CD4-positive, alpha-beta T cell treated with Interferon alpha-2 for 1 hour (primary cell): ENCODE data around the gene LHPP.

Experiments
- DNase-seq, 2 donors: peaks; one replicate each; pipeline ENCODE4 v3.0.0-alpha.2; 2020 to 2022

Gene LHPP

GRCh38 chr10:124630551-124630950 lies 168.9 kb downstream of the LHPP start:
- no peak for DNase-seq

DNA sequence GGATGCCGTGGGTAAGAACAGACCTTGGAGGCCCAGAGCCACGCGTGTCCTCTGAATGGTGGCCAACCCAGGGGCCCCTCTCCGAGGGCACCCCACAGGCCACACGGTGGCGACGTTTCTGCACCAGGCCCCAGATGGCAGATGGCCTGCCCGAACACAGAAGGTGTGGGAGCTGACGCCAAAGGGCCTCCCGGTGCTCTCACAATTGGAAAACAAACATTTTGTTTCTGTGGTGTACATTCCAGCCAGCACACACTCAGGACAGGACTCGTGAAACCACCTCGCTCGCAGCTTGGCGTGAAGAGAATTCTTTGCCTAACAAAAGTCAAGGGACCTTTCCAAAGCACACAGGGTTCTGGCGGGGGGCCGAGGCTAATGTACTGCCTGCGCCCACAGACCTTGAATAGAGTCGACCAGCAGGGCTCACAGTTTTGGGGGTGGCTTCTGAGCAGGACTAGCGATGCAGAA lies 170.5 kb downstream of the LHPP start:
- DNase-seq, result peak; percentile 41 to 46

GRCh38 chr10:124632566-124632965 lies 170.9 kb downstream of the LHPP start:
- no peak for DNase-seq

DNA sequence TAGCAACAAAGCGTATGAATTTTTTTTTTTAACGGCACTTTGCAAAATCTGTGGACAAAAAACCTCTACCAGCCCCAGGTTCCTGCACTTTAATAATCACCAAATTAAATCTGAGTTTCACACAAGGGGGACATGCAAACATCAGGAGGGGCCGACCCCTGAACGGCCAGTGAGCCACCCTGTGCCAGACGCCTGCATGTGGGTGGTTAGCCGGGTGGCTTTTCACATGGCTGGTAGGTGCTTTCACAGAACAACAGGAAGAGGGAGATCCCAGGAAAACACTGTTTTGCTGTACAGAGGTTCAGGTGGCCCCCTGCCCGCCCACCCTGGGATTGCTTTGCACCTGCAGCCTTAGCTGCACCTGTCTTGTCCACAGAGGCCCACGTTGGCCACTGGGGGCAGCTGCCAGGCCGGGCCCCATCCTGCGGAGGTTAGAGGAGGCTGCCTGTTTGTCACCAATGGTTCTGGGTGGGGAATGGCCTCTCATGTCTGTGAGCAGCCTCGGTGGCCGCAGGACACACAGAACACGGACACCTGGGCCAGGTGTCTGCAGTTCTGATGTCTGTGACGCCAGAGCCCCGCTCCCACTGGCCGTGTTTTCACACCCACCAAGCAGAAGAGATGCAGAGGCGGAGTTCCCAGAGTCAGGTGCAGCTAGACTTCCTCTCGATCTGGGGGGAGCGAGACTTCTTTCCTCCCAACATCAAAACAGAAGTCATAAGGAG lies 174.8 kb downstream of the LHPP start:
- peak in 1 of 2 donors; percentile 56 for DNase-seq

DNA sequence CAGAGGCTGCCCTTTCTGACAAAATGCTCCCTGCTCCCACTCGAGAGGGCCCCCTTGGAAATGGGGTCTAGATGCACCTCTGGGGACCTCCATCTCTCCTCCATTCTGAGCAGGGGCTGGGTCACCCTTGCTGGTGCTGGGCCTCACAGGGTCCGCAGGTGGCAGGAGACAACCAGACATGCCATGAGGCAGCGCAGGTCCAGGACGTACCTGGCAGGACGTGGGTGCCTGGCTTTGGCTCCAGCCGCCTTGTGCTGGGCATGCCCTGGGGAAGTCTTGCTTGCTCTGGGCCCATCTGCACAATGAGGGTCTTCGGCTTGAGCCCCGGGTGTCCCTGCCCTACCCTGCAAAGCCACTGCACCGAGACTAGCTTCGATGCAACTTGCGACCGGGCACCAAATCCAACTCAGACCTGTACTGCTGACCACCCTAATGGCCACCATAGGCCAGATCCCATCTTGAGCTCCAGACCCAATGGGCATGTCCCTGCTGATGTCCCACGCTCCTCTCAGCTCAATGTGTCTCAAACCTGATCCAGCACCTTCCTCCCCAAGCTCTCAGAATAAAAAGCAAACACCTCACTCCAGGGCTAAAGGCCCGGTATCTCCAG lies 175.6 kb downstream of the LHPP start:
- DNase-seq, result no peak

DNA sequence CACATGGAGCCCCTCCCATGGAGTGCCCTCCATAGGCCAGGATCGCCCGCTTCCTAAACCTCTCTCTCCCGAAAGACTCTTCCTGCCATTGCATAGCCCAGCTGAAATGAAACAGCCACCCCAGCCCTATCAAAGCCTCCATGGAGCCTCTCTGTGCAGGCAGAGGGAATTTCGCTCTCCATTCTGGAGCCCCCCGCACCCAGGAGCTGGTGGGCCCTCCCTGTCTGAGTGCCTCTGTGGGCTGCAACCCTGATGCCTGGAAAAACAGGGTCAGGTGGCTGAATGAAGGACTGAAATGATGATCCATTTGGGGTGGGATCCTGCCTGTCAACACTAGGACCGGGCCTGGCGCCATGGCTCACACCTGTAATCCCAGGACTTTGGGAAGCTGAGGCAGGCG lies 176.1 kb downstream of the LHPP start:
- no peak for DNase-seq

- DNase-seq, result no peak
Measured at GRCh38 chr10:124639206-124639605, 177.6 kb downstream of the LHPP start.

GRCh38 chr10:124639646-124640045 lies 178.0 kb downstream of the LHPP start:
- no peak for DNase-seq

GRCh38 chr10:124640056-124640455 lies 178.4 kb downstream of the LHPP start:
- DNase-seq, result no peak

GRCh38 chr10:124640538-124641231 lies 179.1 kb downstream of the LHPP start:
- peak in 1 of 2 donors; percentile 27 for DNase-seq

- peak; percentile 58 to 60 for DNase-seq
Measured at GRCh38 chr10:124641282-124642087, 179.9 kb downstream of the LHPP start.

- DNase-seq, result no peak
Measured at GRCh38 chr10:124642088-124642710, 180.6 kb downstream of the LHPP start.

GRCh38 chr10:124643330-124644009 lies 181.8 kb downstream of the LHPP start:
- DNase-seq, result no peak

DNA sequence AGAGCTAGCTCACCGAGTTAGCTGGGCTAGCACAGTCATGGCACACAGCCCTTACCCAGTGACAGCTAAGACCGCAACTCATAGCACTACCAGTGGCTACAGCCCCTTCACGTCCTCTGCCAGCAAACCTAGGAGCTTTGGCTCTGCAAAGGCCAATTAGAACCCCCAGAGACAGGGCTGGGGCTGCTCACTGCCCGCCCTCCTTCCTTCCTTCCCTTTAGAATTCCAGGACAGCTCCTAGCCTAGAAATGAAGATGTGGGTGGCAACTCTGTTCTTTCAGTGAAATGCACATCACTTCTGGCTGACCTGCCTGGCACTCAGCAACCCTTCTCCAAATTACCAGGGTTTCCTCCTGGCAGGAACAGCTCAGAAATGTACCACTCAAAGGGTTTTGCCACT lies 182.6 kb downstream of the LHPP start:
- DNase-seq, result no peak

- no peak for DNase-seq
Measured at GRCh38 chr10:124644771-124645415, 183.3 kb downstream of the LHPP start.

GRCh38 chr10:124645467-124646095 lies 184.0 kb downstream of the LHPP start:
- DNase-seq, result no peak

GRCh38 chr10:124646483-124647352 lies 185.1 kb downstream of the LHPP start:
- DNase-seq, result peak in 1 of 2 donors; percentile 45

DNA sequence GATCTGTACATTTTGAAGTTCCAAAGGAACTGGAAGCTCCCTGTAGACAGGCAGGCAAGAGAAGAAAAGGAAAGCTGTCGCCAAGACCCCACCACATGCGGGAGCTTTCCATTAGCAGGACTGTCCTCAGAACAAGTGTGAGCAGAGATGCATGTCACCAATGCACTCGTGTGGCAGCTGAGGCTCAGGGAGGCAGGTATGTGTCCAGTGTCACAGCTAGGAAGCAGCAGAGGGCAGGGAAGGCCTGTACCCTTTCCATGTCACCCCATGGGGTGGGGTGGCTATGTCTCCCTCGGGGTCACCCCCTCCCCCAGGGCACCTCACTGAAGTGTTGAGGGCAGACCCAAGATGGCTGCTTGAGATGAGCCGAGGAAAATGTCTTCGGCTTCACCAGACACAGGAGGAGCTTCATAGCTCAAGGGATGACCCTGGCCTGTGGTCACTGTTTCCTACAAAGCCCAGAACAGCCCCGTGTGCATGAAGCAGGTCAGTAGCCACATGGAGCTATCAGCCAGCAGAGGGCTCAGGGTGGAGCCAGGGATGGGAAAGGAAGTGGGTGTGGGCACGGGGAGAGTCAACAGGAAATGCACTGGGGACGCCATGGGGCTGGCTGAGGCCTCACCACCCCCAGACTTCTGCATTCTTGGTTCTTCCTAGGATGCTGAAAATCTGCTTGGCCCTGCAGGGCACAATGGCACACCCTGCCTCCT lies 186.0 kb downstream of the LHPP start:
- peak; percentile 75 to 78 for DNase-seq

DNA sequence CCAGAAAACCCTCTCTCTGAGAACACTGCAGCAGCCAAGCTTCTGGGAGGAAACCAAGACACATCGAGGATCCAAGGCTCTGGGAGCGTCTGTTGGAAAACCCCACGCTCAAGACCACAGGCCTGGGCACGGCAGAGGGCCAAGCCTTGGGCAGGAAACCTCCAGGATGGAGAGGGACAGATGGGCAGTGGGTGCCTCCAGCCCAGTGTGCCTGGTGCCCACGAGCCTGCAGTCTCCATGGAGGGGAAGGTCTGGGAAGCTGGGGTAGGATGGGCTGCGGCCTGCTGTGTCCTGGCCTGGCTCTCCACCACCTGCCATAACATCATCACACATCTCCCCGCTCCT lies 186.5 kb downstream of the LHPP start:
- DNase-seq, result no peak
